Pancreas (tissue), 10 donors: Measurements from ENCODE around the gene AGBL5. TPM values are rescaled to one million over a fixed set of nuclear protein-coding genes. Genes with fewer than 3 reads are reported as not detected.
A peak's percentile ranks its signal among the peaks of the same experiment; 100 is the strongest.

Experiments used
- ATAC-seq, 4 donors: fragments of 200-7000 bp; cut with Tn5 transposase; one replicate each; pipeline versions ENCODE4 v1.8.0 to v1.9.1; 2020; ENCODE audit warnings: mild to moderate bottlenecking in 4 of 4, moderate library complexity in 4 of 4
- DNase-seq, 6 donors: peaks; one replicate each; pipeline ENCODE4 v3.0.0-alpha.2; 2020
- FAIRE-seq: peaks from 2 replicates; lab custom pipeline; 2012; peaks lifted over from hg19 to GRCh38; lab: Jason Lieb, UNC
- H3K27ac ChIP-seq, 4 donors: fragments of 200-600 bp; sonication (generic); 1 replicate in 3 of 4; 2 replicates in 1 of 4; pipeline versions ENCODE4 v1.5.0 to v1.8.0; 2020
- H3K27me3 ChIP-seq, 4 donors: fragments of 200-600 bp; one replicate each; pipeline ENCODE4 v1.8.0; 2021
- H3K36me3 ChIP-seq, 3 donors: fragments of 200-600 bp; sonication (generic) in 1 of 3; one replicate each; pipeline versions ENCODE4 v1.5.0 to v1.8.0; 2020 to 2021
- H3K4me1 ChIP-seq, 3 donors: fragments of 200-600 bp; one replicate each; pipeline ENCODE4 v1.8.0; 2021
- H3K4me3 ChIP-seq, 4 donors: fragments of 200-600 bp; sonication (generic) in 2 of 4; one replicate each; pipeline versions ENCODE4 v1.5.0 to v1.8.0; 2020 to 2021
- H3K9me3 ChIP-seq, 4 donors: fragments of 200-600 bp; one replicate each; pipeline ENCODE4 v1.8.0; 2021
- WGBS, 2 donors: extraction: QIAGEN DNeasy Blood & Tissue Kit; methylation state at CpG; one replicate each; pipeline ENCODE4 v1.1.7; 2013; 5-methylcytosine and 5-hydroxymethylcytosine counted together
- intact Hi-C, 3 donors: fragments of 100-400 bp; cut with DNase I; formaldehyde crosslinking; loops; one replicate each; pipeline versions ENCODE4 v1.11.1 to v1.14.2; 2022
- polyA plus RNA-seq, 2 donors: library from polyadenylated mRNA; stranded (reverse); fragments of 200-250 nt; gene quantifications; one replicate each; pipeline ENCODE4 v1.2.3, GENCODE V29; 2013
- total RNA-seq, 6 donors: library from RNA; stranded (reverse); fragmentation: NEBNext Ultra II Directional in 4 of 6; extraction: Animal tissue kit (Norgen Biotek cat#: 25700) in 4 of 6; gene quantifications; one replicate each; pipeline versions ENCODE4 v1.2.1 to v1.2.4, GENCODE V29; 2021 to 2023
- TF ChIP-seq, protein P1 (sequence below), 4 donors: fragments of 200-600 bp; sonication (generic) in 3 of 4; IDR thresholded peaks; one replicate each; pipeline versions ENCODE4 v1.5.0 to v1.8.0; 2021; ENCODE audit warnings: antibody characterized with exemption in 4 of 4
- donor health status: healthy with polysubstance abuse.
- donor health status: DM: no; HTN: no; CAD: no; lungs with moderate emphysema.
- donor health status: DM: no; HTN: no; CAD: no.
- donor health status: control.
- donor health status: control.
- donor health status: Bipolar disorder and iron deficiency.
- donor health status: DM: yes; HTN: yes; CAD: no.
- donor health status: DM: no; HTN: no; CAD: no.
- donor health status: DM: no; HTN: no; CAD: no.
- donor health status: DM: yes; HTN: yes; CAD: no.

The AGBL5 gene, protein sequence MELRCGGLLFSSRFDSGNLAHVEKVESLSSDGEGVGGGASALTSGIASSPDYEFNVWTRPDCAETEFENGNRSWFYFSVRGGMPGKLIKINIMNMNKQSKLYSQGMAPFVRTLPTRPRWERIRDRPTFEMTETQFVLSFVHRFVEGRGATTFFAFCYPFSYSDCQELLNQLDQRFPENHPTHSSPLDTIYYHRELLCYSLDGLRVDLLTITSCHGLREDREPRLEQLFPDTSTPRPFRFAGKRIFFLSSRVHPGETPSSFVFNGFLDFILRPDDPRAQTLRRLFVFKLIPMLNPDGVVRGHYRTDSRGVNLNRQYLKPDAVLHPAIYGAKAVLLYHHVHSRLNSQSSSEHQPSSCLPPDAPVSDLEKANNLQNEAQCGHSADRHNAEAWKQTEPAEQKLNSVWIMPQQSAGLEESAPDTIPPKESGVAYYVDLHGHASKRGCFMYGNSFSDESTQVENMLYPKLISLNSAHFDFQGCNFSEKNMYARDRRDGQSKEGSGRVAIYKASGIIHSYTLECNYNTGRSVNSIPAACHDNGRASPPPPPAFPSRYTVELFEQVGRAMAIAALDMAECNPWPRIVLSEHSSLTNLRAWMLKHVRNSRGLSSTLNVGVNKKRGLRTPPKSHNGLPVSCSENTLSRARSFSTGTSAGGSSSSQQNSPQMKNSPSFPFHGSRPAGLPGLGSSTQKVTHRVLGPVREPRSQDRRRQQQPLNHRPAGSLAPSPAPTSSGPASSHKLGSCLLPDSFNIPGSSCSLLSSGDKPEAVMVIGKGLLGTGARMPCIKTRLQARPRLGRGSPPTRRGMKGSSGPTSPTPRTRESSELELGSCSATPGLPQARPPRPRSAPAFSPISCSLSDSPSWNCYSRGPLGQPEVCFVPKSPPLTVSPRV
- total RNA-seq (10 to 100 TPM in 5 of 6 donors, 1 to 10 TPM in 1; 8.2 to 15.5 (median 11.9) TPM), polyA plus RNA-seq (10 to 100 TPM in 1 of 2 donors, 1 to 10 TPM in 1; 8.7 to 11.6 TPM)

DNA sequence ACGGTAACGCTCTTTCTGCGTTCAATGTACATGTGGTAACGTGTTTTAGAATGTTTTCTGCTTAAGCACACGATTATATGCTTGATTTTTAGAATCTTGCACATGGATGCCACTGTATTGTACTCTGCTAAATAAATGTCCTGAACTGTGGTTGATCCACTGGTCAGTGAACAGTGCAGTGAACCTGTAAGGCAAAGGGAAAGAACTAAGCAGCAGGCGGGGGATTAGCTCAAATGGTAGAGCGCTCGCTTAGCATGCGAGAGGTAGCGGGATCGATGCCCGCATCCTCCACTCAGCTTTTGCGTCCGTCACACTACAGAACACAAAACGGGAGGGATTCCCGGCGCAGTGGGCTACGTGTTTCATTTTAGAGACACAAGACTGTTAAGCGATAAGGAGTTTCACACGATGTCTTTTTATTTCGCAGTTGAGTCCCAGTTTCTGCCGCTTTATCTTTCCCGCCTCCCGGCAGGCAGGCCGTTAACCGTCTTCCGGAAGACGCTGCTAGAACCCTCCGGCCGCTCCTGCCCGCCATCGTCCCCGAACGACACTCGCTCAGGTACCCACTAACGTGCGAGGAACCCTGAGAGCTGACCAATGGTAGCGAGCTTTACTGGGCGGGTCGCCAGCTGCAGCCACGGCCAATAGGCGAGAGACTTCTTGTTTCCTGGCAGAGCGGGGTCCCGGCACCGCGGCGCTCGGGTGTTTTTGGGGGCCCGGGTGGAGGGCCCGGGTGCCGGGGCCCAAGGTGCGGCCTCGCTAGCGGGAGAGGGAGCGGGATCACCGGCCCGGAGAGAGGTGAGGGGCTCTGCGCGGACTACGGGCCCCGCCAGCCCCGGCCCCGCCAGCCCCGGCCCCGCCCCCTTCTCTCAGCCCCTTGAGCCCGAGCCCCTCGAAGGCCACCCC lies at the start of gene AGBL5:
Gene AGBL5, plus strand, starts transcription at position 673 of the 906 bp plus-strand sequence. CDS start 1,291 bp downstream, outside the sequence.
- peak; percentile 73 to 89 (median 80) for ATAC-seq
- WGBS, 2 donors: 0% methylated on average over 61 to 67 of the region's 67 CpGs
- peaks cover 0 to 6% (median 0%) of the 10 kb centered on the region in 3 donors for H3K4me1 ChIP-seq
- FAIRE-seq: no peak
- H3K27ac ChIP-seq: peak within 1 kb of the TSS; percentile 58 to 81 (median 71)
- H3K27me3 ChIP-seq: no peaks in the 10 kb centered on the region
- no peaks in the 10 kb centered on the region for H3K9me3 ChIP-seq
- H3K4me3 ChIP-seq: peak within 1 kb of the TSS; percentile 86 to 90 (median 89)
- intact Hi-C loops: no loop called here
- TF ChIP-seq, protein P1, sequence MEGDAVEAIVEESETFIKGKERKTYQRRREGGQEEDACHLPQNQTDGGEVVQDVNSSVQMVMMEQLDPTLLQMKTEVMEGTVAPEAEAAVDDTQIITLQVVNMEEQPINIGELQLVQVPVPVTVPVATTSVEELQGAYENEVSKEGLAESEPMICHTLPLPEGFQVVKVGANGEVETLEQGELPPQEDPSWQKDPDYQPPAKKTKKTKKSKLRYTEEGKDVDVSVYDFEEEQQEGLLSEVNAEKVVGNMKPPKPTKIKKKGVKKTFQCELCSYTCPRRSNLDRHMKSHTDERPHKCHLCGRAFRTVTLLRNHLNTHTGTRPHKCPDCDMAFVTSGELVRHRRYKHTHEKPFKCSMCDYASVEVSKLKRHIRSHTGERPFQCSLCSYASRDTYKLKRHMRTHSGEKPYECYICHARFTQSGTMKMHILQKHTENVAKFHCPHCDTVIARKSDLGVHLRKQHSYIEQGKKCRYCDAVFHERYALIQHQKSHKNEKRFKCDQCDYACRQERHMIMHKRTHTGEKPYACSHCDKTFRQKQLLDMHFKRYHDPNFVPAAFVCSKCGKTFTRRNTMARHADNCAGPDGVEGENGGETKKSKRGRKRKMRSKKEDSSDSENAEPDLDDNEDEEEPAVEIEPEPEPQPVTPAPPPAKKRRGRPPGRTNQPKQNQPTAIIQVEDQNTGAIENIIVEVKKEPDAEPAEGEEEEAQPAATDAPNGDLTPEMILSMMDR (IDR thresholded peaks at IDR 0.05): no peak
- peak; percentile 91 to 98 (median 96) for DNase-seq
- H3K36me3 ChIP-seq: peaks cover 0 to 12% (median 0%) of the 10 kb centered on the region in 3 donors

DNA sequence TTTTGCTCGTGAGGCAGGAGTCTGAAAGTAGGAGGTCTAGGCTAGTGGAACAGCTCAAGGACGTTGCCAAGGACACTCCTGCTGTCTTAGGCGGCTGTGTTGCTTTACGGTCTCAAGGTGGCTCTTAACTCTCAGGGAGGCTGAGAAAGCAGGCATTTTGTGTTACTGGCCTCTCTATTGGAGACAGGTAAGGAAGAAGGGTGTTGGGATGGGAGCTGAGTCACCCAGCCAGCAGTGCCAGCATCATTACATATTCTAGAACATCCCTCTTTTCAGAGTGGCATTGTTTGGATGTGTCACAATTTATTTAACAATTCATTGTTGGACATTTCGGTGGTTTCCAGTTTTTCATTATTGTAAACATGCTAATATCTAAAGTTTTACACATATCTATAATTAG lies 49.5 kb upstream of the AGBL5 start:
- Histone ChIP-seq H3K27ac (no peak overlapping the region), H3K4me1 (peaks cover 0 to 2% (median 0%) of the 10 kb centered on the region in 3 donors), H3K9me3 (no peaks in the 10 kb centered on the region), H3K4me3 (no peak overlapping the region), H3K36me3 (no peaks in the 10 kb centered on the region), H3K27me3 (no peaks in the 10 kb centered on the region)
- DNase-seq: no peak
- WGBS, 2 donors: 26 to 39% methylated on average over 5 of the region's 5 CpGs
- ATAC-seq: peak in 2 of 4 donors; percentile 64 to 74
- TF ChIP-seq, protein P1 (IDR thresholded peaks at IDR 0.05): no peak
- FAIRE-seq: no peak
- intact Hi-C loops: no loop called here

DNA sequence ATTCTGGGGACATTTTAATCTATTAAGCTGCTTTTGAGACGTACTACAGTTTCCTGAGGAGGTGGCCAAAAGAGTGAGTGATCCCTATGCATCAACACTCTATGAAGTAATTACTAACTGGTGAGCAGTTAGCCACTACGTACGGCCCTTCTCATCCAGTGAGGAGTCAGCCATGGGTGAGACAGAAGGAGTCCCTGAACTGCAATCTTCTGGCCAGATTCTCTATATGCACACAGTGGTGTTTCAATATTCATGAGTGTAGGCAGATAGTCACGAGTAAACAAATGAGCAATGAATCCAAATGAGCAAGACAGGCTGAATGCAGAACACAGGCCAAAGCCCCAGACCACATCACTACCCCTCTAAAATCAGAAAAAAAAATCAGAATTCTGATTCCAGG lies 48.5 kb upstream of the AGBL5 start:
- ATAC-seq (no peak), FAIRE-seq (no peak), DNase-seq (no peak)
- Histone ChIP-seq H3K36me3 (no peaks in the 10 kb centered on the region), H3K27me3 (no peaks in the 10 kb centered on the region), H3K4me3 (no peak overlapping the region), H3K4me1 (peaks cover 0 to 5% (median 5%) of the 10 kb centered on the region in 3 donors), H3K27ac (no peak overlapping the region), H3K9me3 (no peaks in the 10 kb centered on the region)
- TF ChIP-seq, protein P1 (IDR thresholded peaks at IDR 0.05): no peak
- intact Hi-C loops: no loop called here
- 92 to 93% methylated on average over 4 of the region's 4 CpGs for WGBS, 2 donors

DNA sequence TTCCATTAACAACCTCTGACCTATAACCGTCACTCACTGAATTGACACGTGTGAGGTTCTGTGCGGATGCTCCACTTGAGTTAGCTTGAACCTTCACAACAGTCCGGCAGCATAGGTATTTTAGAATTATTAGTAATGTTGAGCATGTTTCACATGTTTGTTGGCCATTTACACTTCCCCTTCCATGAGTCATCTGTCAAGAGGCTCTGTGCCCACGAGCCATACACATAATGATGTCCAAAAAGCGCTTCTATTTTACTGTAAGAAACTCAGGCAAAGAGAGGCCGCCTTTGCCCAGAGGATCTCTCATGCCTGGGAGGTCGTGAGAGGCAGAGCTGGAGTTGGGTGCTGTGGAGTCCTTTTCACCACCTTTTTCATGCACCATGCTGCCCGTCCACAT lies 47.6 kb upstream of the AGBL5 start:
- intact Hi-C loops: no loop called here
- H3K9me3 ChIP-seq: no peaks in the 10 kb centered on the region
- no peak overlapping the region for H3K27ac ChIP-seq
- no peak for FAIRE-seq
- TF ChIP-seq, protein P1 (IDR thresholded peaks at IDR 0.05): no peak
- 85 to 89% methylated on average over 9 of the region's 9 CpGs for WGBS, 2 donors
- no peaks in the 10 kb centered on the region for H3K27me3 ChIP-seq
- H3K4me3 ChIP-seq: no peak overlapping the region
- peaks cover 0 to 5% (median 5%) of the 10 kb centered on the region in 3 donors for H3K4me1 ChIP-seq
- ATAC-seq: no peak
- DNase-seq: no peak
- no peaks in the 10 kb centered on the region for H3K36me3 ChIP-seq
